ENCODE data around the gene ENGASE. TPM values are rescaled to one million over a fixed set of nuclear protein-coding genes. Genes with fewer than 3 reads are reported as not detected.

The ENGASE gene
- total RNA-seq, 1 donor from 2014 or later: 72.6 TPM

GRCh38 chr17:79108232-79108850, 33.7 kb downstream of the ENGASE start:
- Mint-ChIP-seq H3K27ac (no peak overlapping the region), H3K27me3 (peaks cover 12% of the 10 kb centered on the region), H3K36me3 (no peaks in the 10 kb centered on the region), H3K9me3 (no peaks in the 10 kb centered on the region), H3K4me1 (ENCODE audit: unreplicated experiment) (no peaks in the 10 kb centered on the region), H3K4me3 (no peak overlapping the region)
- DNase-seq (ENCODE audit: extremely low spot score, unreplicated experiment): no peak
- TF ChIP-seq, protein P1, sequence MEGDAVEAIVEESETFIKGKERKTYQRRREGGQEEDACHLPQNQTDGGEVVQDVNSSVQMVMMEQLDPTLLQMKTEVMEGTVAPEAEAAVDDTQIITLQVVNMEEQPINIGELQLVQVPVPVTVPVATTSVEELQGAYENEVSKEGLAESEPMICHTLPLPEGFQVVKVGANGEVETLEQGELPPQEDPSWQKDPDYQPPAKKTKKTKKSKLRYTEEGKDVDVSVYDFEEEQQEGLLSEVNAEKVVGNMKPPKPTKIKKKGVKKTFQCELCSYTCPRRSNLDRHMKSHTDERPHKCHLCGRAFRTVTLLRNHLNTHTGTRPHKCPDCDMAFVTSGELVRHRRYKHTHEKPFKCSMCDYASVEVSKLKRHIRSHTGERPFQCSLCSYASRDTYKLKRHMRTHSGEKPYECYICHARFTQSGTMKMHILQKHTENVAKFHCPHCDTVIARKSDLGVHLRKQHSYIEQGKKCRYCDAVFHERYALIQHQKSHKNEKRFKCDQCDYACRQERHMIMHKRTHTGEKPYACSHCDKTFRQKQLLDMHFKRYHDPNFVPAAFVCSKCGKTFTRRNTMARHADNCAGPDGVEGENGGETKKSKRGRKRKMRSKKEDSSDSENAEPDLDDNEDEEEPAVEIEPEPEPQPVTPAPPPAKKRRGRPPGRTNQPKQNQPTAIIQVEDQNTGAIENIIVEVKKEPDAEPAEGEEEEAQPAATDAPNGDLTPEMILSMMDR (conservative IDR thresholded peaks at IDR 0.05): no peak

GRCh38 chr17:79108870-79109269, 34.2 kb downstream of the ENGASE start:
- Mint-ChIP-seq H3K27me3 (peaks cover 13% of the 10 kb centered on the region), H3K4me1 (ENCODE audit: unreplicated experiment) (peaks cover 1% of the 10 kb centered on the region), H3K27ac (no peak overlapping the region), H3K36me3 (no peaks in the 10 kb centered on the region), H3K4me3 (no peak overlapping the region), H3K9me3 (no peaks in the 10 kb centered on the region)
- TF ChIP-seq, protein P1 (conservative IDR thresholded peaks at IDR 0.05): no peak
- DNase-seq (ENCODE audit: extremely low spot score, unreplicated experiment): no peak

- Mint-ChIP-seq H3K27me3 (peaks cover 15% of the 10 kb centered on the region), H3K4me1 (ENCODE audit: unreplicated experiment) (peaks cover 5% of the 10 kb centered on the region), H3K36me3 (no peaks in the 10 kb centered on the region), H3K27ac (no peak overlapping the region), H3K4me3 (no peak overlapping the region), H3K9me3 (no peaks in the 10 kb centered on the region)
- TF ChIP-seq, protein P1 (conservative IDR thresholded peaks at IDR 0.05): peak; percentile 45
- DNase-seq (ENCODE audit: extremely low spot score, unreplicated experiment): no peak
Measured at GRCh38 chr17:79109584-79109983, 35.0 kb downstream of the ENGASE start.

DNA sequence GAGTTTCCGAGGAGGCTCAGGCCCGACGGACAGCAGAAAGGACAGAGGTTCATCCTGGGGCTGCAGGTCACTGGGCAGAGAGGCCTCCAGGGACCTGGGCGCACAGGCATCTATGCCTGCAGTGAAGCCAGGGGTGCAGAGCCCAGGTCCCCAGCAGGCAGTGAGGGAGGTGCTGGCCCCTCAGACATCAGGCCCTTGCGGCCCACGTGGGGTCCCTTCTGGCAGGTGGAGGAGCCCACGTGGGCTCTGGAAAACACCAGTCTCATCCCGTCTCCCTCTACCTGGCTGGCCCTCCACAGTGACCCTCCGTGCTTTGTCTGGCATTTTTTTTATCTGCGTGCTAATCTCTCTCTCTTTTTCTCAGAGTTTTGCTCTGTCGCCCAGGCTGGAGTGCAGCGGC, 36.5 kb downstream of the ENGASE start:
- peaks cover 15% of the 10 kb centered on the region for H3K27me3 Mint-ChIP-seq
- no peaks in the 10 kb centered on the region for H3K36me3 Mint-ChIP-seq
- no peak overlapping the region for H3K4me3 Mint-ChIP-seq
- no peaks in the 10 kb centered on the region for H3K9me3 Mint-ChIP-seq
- TF ChIP-seq, protein P1 (conservative IDR thresholded peaks at IDR 0.05): no peak
- H3K4me1 Mint-ChIP-seq (ENCODE audit: unreplicated experiment): peaks cover 9% of the 10 kb centered on the region
- DNase-seq (ENCODE audit: extremely low spot score, unreplicated experiment): no peak
- no peak overlapping the region for H3K27ac Mint-ChIP-seq

- Mint-ChIP-seq H3K4me1 (ENCODE audit: unreplicated experiment) (peaks cover 9% of the 10 kb centered on the region), H3K36me3 (no peaks in the 10 kb centered on the region), H3K9me3 (no peaks in the 10 kb centered on the region), H3K27me3 (peaks cover 15% of the 10 kb centered on the region), H3K4me3 (no peak overlapping the region), H3K27ac (no peak overlapping the region)
- DNase-seq (ENCODE audit: extremely low spot score, unreplicated experiment): no peak
- TF ChIP-seq, protein P1 (conservative IDR thresholded peaks at IDR 0.05): no peak
Measured at GRCh38 chr17:79112471-79112870, 37.8 kb downstream of the ENGASE start.
